ENCODE data around the gene GLDN. TPM values are rescaled to one million over a fixed set of nuclear protein-coding genes. Genes with fewer than 3 reads are reported as not detected.

GLDN gene
- total RNA-seq, 1 donor from 2014 or later: not detected

- H3K4me1 Mint-ChIP-seq (ENCODE audit: unreplicated experiment): peaks cover 10% of the 10 kb centered on the region
- no peaks in the 10 kb centered on the region for H3K36me3 Mint-ChIP-seq (ENCODE audit: unreplicated experiment)
- no peaks in the 10 kb centered on the region for H3K9me3 Mint-ChIP-seq (ENCODE audit: unreplicated experiment)
- H3K27me3 Mint-ChIP-seq (ENCODE audit: unreplicated experiment): peaks cover 21% of the 10 kb centered on the region
- no peak for DNase-seq (ENCODE audit: extremely low spot score, unreplicated experiment)
- TF ChIP-seq, protein P1, sequence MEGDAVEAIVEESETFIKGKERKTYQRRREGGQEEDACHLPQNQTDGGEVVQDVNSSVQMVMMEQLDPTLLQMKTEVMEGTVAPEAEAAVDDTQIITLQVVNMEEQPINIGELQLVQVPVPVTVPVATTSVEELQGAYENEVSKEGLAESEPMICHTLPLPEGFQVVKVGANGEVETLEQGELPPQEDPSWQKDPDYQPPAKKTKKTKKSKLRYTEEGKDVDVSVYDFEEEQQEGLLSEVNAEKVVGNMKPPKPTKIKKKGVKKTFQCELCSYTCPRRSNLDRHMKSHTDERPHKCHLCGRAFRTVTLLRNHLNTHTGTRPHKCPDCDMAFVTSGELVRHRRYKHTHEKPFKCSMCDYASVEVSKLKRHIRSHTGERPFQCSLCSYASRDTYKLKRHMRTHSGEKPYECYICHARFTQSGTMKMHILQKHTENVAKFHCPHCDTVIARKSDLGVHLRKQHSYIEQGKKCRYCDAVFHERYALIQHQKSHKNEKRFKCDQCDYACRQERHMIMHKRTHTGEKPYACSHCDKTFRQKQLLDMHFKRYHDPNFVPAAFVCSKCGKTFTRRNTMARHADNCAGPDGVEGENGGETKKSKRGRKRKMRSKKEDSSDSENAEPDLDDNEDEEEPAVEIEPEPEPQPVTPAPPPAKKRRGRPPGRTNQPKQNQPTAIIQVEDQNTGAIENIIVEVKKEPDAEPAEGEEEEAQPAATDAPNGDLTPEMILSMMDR (IDR thresholded peaks at IDR 0.05): no peak
- H3K4me3 Mint-ChIP-seq (ENCODE audit: unreplicated experiment): no peak overlapping the region
- H3K27ac Mint-ChIP-seq (ENCODE audit: unreplicated experiment): no peak overlapping the region
Measured at GRCh38 chr15:51390241-51390965, 48.9 kb downstream of the GLDN start.

- Mint-ChIP-seq H3K27me3 (ENCODE audit: unreplicated experiment) (peaks cover 20% of the 10 kb centered on the region), H3K4me3 (ENCODE audit: unreplicated experiment) (no peak overlapping the region), H3K27ac (ENCODE audit: unreplicated experiment) (no peak overlapping the region), H3K9me3 (ENCODE audit: unreplicated experiment) (no peaks in the 10 kb centered on the region), H3K36me3 (ENCODE audit: unreplicated experiment) (no peaks in the 10 kb centered on the region), H3K4me1 (ENCODE audit: unreplicated experiment) (peaks cover 10% of the 10 kb centered on the region)
- TF ChIP-seq, protein P1 (IDR thresholded peaks at IDR 0.05): no peak
- DNase-seq (ENCODE audit: extremely low spot score, unreplicated experiment): no peak
Measured at GRCh38 chr15:51390966-51391422, 49.5 kb downstream of the GLDN start.

GRCh38 chr15:51396921-51397320 is 55.5 kb downstream of the GLDN start:
- Mint-ChIP-seq H3K36me3 (ENCODE audit: unreplicated experiment) (no peaks in the 10 kb centered on the region), H3K27me3 (ENCODE audit: unreplicated experiment) (peaks cover 59% of the 10 kb centered on the region), H3K4me1 (ENCODE audit: unreplicated experiment) (no peaks in the 10 kb centered on the region), H3K9me3 (ENCODE audit: unreplicated experiment) (no peaks in the 10 kb centered on the region), H3K27ac (ENCODE audit: unreplicated experiment) (no peak overlapping the region), H3K4me3 (ENCODE audit: unreplicated experiment) (no peak overlapping the region)
- DNase-seq (ENCODE audit: extremely low spot score, unreplicated experiment): no peak
- TF ChIP-seq, protein P1 (IDR thresholded peaks at IDR 0.05): no peak

DNA sequence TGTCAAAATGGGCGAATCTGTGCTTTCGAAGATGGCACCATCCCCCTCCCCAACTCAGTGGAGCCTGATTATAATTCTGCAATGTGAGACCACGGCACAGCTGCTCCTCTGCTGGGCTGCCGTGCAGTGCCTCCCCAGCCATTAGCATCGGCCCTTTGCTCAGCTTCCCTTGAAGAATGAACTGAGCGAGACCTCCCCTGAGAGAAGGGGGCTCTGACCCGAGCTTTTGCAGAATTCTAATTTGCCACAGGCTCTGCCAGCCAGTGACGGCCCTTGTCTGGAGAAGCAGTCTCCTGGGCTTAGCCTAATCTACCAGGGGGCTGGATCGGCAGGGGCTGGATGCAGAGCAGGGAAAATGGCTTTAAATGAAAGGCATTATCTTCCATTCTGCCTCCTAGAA is 57.2 kb downstream of the GLDN start:
- Mint-ChIP-seq H3K4me3 (ENCODE audit: unreplicated experiment) (no peak overlapping the region), H3K36me3 (ENCODE audit: unreplicated experiment) (no peaks in the 10 kb centered on the region), H3K27me3 (ENCODE audit: unreplicated experiment) (peaks cover 63% of the 10 kb centered on the region), H3K27ac (ENCODE audit: unreplicated experiment) (no peak overlapping the region), H3K4me1 (ENCODE audit: unreplicated experiment) (no peaks in the 10 kb centered on the region), H3K9me3 (ENCODE audit: unreplicated experiment) (no peaks in the 10 kb centered on the region)
- no peak for DNase-seq (ENCODE audit: extremely low spot score, unreplicated experiment)
- TF ChIP-seq, protein P1 (IDR thresholded peaks at IDR 0.05): no peak

GRCh38 chr15:51401051-51401780 is 59.8 kb downstream of the GLDN start:
- no peaks in the 10 kb centered on the region for H3K9me3 Mint-ChIP-seq (ENCODE audit: unreplicated experiment)
- H3K4me1 Mint-ChIP-seq (ENCODE audit: unreplicated experiment): no peaks in the 10 kb centered on the region
- TF ChIP-seq, protein P1 (IDR thresholded peaks at IDR 0.05): no peak
- peak; percentile 21 for DNase-seq (ENCODE audit: extremely low spot score, unreplicated experiment)
- H3K36me3 Mint-ChIP-seq (ENCODE audit: unreplicated experiment): no peaks in the 10 kb centered on the region
- H3K27ac Mint-ChIP-seq (ENCODE audit: unreplicated experiment): no peak overlapping the region
- no peak overlapping the region for H3K4me3 Mint-ChIP-seq (ENCODE audit: unreplicated experiment)
- peaks cover 71% of the 10 kb centered on the region for H3K27me3 Mint-ChIP-seq (ENCODE audit: unreplicated experiment)

All from osteocyte (in vitro differentiated cells).